Fibroblast of the aortic adventitia (primary cell): ENCODE data around the gene ZNF221. TPM values are rescaled to one million over a fixed set of nuclear protein-coding genes. Genes with fewer than 3 reads are reported as not detected.

Source experiments
- DNase-seq: peaks from one replicate; pipeline ENCODE4 v3.0.0-alpha.2; 2010; ENCODE audit warnings: low read depth
- H3K4me3 ChIP-seq: 2 replicates; pipeline ENCODE4 v1.5.1; 2011; ENCODE audit warnings: low read depth, mild to moderate bottlenecking, control low read depth, low read length, moderate library complexity
- CTCF ChIP-seq: IDR thresholded peaks from 2 replicates; pipeline ENCODE4 v1.5.1; 2011; ENCODE audit warnings: mild to moderate bottlenecking, low read length, control low read depth, inconsistent platforms; ENCODE audit not compliant: insufficient read depth
- total RNA-seq: library from RNA; depleted of rRNA; stranded (reverse); fragments of >200 nt; gene quantifications from 2 replicates; pipeline ENCODE4 v1.2.3, GENCODE V29; 2012; ENCODE audit warnings: low replicate concordance

The ZNF221 gene
- total RNA-seq, 1 donor = 8.7 TPM

DNA sequence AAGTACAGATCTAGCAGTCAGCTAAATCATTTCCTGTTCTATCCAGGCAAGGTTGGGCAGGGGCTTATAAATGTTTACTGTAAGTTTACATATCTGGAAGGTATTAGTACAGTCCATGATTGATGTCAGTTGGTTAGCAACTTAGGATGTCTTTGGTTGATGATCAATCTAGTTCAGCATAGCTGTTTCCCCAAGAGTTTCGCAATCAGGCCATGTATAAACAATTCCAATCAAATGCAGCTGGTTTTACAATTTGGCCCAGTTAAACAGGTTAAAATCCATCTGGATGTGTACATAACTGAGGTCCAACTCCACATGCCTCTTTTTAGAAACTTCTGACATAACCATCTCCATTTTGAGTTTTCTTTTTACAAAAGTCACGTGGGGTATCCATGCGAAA lies 6.9 kb downstream of the ZNF221 start:
- no peak overlapping the region for H3K4me3 ChIP-seq
- peak; percentile 57 for DNase-seq

GRCh38 chr19:43960411-43960810 lies 9.4 kb downstream of the ZNF221 start:
- TF ChIP-seq CTCF = no peak
- H3K4me3 ChIP-seq = no peak overlapping the region
- DNase-seq = no peak

More for the DNA sequence above, 6.9 kb downstream of the ZNF221 start:
- no peak for TF ChIP-seq CTCF

DNA sequence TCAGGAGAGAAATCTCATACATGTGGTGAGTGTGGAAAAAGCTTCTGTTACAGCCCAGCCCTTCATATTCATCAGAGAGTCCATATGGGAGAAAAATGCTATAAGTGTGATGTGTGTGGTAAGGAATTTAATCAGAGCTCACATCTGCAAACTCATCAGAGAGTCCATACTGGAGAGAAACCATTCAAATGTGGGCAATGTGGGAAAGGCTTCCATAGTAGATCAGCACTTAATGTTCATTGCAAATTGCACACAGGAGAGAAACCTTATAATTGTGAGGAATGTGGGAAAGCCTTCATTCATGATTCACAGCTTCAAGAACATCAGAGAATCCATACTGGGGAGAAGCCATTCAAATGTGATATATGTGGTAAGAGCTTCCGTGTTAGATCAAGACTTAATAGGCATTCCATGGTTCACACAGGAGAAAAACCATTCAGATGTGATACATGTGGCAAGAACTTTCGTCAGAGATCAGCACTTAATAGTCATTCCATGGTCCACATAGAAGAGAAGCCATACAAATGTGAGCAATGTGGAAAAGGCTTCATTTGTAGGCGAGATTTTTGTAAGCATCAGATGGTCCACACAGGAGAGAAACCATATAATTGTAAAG lies 15.2 kb downstream of the ZNF221 start:
- no peak overlapping the region for H3K4me3 ChIP-seq
- TF ChIP-seq CTCF = no peak
- DNase-seq = peak; percentile 2

DNA sequence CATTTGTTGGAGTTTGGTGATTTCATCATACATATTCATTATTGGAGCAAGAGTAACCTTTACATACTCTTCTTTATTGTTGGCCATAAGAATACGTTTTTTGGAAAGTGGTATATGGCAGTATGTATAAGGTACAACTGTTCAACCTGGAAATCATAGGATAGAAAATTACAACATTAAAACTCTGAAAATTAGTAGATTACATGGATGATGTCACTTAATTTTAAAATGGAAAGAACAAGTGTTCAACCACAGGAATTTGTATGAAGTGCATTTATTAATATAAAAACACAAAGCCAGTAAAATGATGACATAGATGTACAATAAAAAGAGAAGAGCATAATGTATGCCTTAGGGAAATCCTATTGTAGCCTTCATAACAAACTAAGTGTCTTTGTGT lies 25.7 kb downstream of the ZNF221 start:
- no peak for DNase-seq
- no peak for TF ChIP-seq CTCF
- no peak overlapping the region for H3K4me3 ChIP-seq

GRCh38 chr19:43983544-43983911 lies 32.5 kb downstream of the ZNF221 start:
- peak overlapping the region; percentile 55 for H3K4me3 ChIP-seq
- TF ChIP-seq CTCF = no peak
- DNase-seq = no peak

GRCh38 chr19:43983912-43984686 lies 33.1 kb downstream of the ZNF221 start, which contains the start of gene ZNF155:
Gene ZNF155, plus strand, starts transcription at chr19:43984188. Its CDS starts 4,356 bp downstream, at chr19:43988544.
- peak; percentile 97 for DNase-seq
- peak within 1 kb of the TSS; percentile 91 for H3K4me3 ChIP-seq
- TF ChIP-seq CTCF = no peak
